D721Med (cell line): ENCODE results near the gene ZHX3.

Experiments
- DNase-seq: peaks from one replicate; pipeline ENCODE4 v3.0.0; 2011; ENCODE audit warnings: low spot score; ENCODE audit not compliant: insufficient read length
- FAIRE-seq: peaks from 2 replicates; lab custom pipeline; 2011; peaks lifted over from hg19 to GRCh38; lab: Jason Lieb, UNC
- CTCF ChIP-seq: IDR thresholded peaks from 2 replicates; pipeline ENCODE4 v1.5.1; 2012; ENCODE audit warnings: mild to moderate bottlenecking, control low read depth; ENCODE audit not compliant: insufficient read depth; ENCODE audit errors: missing control alignments

Gene ZHX3

DNA sequence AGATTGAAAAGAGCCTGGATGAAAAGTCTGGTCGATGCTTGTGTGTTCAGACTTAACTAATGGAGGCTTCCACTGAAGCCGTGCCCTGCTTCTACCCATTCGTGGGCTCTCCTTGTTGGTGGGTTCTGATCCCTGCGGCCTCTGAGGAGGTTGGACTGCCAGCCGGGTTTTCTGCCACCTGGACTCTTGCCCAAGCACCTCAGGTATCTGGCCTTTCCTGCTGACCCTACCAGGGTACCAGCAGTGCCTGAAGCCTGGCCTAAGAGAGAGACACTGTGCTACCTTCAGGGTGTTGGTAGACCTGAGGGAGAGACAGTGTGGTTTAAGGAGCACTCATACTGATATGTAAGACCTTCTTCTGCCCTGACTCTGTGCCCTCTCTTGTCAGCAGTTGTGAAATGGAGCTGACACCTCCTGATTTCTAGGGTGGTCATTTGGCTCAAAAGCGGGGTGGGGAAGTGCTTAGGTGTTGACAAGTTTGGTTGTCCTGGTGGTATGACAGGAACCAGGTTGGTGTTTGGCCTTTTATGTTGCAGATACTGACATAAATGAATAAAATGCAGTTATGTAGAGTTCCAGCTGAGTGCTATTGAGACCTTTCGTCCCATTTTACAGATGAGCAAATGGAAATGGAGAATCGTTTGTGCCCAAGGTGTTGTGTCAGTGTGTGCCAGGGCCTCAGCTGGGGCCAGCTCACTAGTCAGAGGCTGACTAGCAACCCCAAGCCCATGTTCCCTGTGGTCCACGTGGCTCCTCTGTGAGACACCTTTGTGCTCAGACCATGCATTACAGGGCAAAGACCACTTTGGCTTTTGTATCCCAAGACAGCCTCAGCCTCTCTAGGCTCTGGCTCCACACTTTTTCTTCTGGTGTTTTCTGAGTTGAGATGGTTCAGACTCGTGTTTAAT, 177.1 kb downstream of the ZHX3 start:
- DNase-seq (no peak), FAIRE-seq (no peak)
- TF ChIP-seq CTCF: no peak

DNA sequence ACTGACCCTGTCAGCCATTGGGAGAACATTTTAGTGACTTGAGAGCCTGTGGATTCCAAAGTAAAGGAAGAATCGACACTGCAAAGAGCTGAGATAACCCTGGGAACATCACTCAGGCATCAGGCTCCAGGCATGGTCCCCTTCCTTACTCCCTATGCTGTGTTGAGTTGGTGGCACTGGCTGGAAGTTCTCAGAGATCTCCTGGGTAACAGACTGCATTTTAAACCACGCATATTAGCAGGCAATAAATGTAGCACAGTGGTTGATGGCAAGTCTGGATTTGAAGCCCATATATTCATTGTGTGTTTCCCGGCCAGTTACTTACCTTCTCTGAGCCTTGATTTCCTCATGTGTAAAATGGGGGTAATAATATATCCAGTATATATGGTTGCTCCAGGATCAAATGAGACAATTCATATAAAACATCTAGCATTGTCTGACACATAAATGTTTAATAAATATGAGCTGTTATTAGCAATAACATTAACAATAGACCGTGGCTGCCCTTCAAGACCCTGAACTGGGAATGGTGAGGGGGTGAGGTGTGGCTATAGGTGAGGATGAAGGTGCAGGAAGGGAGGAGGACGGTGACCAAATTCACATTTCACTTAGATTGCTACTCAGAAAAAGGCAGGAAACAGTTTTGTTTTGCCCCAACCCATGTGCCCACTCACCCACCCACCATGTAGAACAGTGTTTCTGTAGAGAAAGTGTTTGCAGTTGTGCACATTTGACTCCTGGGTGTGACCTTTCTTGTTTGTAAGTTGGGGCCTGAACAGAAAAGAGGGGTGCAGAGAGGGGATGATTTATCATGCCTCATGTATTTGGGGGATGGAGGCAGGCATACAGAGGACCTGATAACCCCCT, 178.1 kb downstream of the ZHX3 start:
- FAIRE-seq (no peak), DNase-seq (no peak)
- no peak for TF ChIP-seq CTCF

DNA sequence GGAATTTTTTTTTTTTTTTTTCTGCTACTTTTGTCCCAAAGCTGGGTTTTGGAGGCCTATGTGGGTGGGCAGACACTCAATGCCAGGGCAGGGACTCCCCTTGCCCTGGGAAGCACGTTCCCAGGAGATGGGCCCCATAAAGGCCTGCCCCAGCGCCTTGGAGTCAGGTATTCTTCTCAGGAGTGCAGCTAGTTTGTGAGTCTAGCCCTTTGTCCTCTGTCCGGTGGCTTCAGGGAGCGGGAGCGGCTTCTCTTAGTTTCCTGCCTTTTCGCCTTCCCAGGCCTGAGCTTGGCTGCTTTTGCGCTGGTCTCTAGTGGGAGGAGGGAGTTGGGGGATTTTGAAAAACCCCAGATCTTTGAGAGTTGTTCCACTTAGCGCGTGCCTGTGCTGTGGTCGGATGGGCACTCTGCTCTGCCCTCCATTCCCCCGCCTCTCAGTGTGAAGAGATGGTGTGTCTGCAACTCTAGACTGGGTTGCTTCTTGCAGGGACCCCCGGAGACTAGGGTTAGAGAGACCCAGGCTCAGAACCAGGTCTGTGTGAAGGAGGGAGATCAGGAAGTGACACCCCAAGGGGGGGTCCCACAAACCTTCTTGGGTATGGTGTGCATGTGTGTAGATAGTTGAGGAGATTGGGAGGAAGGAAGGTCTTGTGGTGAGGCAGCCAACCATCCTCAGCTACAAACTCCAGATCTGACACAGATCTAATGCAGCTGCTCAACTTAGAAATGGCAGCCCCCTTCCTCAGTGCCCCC, 178.9 kb downstream of the ZHX3 start:
- FAIRE-seq (no peak), DNase-seq (no peak)
- no peak for TF ChIP-seq CTCF

DNA sequence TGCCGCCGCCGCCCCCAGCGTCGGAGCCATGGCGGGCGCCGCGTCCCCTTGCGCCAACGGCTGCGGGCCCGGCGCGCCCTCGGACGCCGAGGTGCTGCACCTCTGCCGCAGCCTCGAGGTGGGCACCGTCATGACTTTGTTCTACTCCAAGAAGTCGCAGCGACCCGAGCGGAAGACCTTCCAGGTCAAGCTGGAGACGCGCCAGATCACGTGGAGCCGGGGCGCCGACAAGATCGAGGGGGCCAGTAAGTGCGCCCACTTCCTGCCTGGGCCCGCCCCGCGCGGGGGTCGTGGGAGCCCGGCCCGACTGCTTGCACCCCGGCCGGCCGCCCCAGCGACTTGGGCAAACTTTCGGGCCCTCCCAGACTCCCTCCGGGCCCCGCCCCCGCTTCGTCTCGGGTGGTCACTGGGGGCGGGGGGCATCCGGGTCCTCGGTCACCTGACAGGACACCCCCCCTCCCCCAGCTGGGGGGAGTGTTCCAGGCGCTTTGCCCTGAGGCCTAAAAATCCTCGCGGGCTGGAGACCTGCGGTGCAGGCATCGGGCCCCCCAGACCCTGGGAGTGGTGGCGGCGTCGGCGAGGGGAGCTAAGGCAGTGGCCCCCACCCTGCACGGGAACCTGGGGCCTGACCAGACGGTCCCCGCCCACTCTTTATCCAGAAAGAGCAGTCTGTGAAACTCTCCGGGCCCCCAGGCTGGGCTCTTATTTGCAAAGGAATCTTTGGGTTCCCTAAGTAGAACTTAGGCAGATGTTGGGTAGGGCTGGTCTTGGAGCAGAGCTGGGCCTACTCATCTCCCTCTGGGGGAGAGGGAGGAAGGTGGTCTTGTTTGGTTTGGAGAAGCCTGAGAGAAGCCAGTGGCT, 179.7 kb downstream of the ZHX3 start:
- no peak for FAIRE-seq

GRCh38 chr20:41136680-41137613, 180.6 kb downstream of the ZHX3 start, which contains the start of gene PLCG1:
Gene PLCG1, plus strand, starts transcription at chr20:41137543. Its CDS starts 99 bp downstream, at chr20:41137642.
- DNase-seq: peak; percentile 89
- TF ChIP-seq CTCF: no peak
- no peak for FAIRE-seq

More for the DNA sequence above, 179.7 kb downstream of the ZHX3 start:
- TF ChIP-seq CTCF: no peak
- DNase-seq: peak; percentile 76
